NCI-H1694 treated with DMSO at 0.1 percent for 48 hours (cell line): ENCODE data around the gene CRYAB.

Experiments
- DNase-seq: peaks from one replicate; lab custom pipeline; 2025; lab: John Stamatoyannopoulos, UW

CRYAB gene, protein sequence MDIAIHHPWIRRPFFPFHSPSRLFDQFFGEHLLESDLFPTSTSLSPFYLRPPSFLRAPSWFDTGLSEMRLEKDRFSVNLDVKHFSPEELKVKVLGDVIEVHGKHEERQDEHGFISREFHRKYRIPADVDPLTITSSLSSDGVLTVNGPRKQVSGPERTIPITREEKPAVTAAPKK

DNA sequence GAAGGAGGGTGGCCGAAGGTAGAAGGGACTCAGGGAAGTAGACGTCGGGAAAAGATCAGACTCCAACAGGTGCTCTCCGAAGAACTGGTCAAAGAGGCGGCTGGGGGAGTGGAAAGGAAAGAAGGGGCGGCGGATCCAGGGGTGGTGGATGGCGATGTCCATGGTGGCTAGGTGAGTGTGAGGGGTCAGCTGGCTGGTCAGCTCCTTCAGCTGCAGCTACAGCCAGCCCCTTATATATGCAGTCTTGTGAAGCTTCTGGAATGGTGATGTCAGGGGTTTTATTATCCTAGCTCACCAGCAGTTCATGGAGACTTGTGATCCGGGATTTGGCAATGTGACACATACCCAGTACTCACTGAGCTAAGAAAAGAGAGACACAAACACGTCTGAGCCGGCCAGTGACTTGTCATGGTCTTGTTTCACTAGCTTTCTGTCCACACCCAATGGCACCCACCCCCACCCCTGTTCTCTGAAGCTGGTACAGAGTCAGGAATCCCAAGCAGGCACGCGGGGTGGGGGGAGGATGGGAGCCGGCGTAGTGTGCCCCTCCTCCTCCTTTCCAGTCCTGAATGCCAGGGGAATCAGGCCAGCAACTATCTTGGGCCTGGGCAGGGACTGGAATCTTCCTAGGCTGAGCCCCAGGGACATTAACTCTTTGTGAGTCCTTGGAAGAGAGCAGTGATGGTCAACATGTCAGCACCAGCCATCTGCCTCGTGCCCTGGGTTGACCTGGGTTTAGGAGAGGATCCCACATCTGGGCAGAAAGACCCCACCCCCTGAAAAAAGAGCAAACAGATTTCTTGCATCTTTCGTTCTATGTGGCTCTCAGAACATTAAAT lies at the start of gene CRYAB:
CRYAB (minus strand) TSS at position 208 of the 839 bp plus-strand sequence; CDS start at position 162, 46 bp downstream.
- DNase-seq, result no peak

DNA sequence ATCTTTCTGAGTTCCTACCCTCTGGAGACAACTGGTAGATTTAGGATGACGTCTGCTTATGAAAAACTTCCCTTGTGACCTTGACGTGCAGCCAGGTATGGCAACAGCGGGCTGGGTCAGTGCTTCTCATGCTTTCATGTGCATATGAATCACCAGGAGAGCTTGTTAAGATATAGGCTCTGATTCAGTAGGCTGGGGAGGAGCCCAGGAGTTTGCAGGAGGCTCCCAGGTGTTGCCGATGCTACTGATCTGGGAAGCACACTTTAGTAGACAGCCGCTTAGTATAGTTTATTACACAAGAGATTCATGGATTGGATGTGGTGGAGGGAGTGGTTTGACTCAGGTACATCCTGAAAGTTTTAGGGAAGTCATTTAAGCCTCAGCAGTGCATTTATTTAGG lies 49.3 kb upstream of the CRYAB start:
- DNase-seq, result no peak

DNA sequence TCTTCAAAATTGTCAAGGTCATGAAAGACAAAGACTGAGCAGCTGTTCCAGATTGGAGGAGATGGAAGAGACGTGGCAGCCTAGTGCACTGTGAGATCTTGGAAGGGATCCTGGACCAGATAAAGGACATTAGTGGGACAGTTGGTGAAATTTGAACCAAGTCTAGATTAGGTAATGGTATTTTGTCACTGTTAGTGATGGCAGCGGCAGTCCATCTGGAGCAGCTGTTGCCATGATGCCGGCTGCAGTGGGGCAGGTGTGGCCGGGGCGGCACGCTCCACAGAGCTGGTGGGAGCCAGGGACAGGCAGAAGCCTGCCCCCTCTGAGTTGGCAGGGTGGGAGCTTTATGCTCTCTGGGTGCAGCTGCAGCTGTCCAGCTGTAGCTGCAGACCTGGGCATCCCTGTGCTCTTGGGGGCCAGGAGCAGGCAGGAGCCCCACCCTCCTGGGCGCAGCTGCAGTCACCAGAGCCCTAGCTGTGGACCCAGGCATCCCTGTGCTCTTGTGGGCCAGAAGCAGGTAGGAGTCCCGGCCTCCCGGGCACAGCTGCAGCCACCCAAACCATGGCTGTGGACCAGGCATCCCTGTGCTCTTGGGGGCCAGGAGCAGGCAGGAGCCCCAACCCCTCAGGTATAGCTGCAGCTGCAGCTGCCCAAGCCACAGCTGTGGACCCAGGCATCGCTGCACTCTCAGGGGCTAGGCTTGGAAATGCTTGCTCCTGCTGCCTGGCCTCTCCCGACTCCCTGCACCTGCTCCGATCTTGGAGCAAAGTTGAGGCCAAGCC lies 46.3 kb upstream of the CRYAB start:
- DNase-seq, result peak; percentile 30

- DNase-seq, result no peak
Observed at GRCh38 chr11:111954154-111954553, 42.6 kb upstream of the CRYAB start.

GRCh38 chr11:111951565-111951964 lies 40.0 kb upstream of the CRYAB start:
- no peak for DNase-seq

DNA sequence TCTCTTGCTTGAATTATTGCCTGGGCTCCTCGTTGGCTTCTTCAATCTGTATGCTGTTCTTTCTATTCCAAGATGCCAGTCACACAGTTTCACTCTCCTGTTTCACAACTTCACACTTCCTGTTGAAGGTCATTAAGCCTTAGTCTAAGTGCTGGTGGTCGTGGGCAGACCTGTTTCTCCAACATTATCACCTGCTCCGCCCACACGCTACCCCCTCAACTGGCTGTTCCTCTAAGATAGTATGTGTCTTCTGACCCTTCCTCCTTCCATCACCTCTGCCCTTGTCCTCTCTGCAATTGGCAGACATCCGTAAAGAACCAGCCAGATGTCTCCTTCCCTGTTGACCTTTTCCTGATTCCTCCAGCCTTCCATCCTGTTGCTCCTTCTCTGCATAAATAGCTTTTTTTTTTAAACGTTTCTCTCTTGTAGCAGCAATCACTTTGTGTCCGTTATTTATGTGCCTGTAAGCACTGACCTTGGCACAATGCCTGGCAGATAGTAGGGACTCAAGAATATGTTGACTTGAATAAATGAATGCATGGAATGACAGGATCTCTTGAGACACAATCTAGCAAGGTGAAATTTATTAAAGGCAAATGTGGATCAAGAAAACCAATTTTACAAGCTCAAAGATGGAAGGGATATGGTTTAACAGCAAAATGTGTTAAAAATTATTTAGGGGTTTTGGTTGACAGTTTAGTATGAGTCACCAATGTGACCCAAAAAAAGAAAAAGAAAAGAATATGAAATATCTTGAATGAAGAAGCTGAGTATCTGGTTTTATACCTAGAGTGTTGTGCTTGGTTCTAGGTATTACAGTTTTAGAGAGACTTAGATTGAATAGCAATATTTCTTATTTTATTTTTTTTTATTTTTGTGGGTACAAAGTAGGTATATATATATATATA lies 38.2 kb upstream of the CRYAB start:
- no peak for DNase-seq

DNA sequence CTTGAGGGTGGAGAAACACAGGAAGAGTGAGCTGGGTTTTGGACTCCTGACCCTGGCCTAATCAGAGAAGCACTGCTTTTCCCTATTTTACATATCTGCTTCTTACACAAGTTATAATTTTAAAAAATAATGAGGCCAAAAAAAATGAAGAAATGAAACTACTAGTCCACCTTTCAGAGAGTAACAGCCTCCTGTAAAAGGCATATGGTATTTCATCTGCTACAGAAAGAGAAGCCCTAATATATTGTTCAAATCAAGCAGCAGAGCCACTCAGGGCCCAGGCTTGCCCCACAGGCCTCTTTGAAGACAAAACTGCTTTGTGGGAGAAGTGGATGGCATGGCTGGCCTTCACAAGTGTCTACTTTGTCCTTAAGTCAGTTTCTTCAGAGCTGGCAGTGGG lies 35.6 kb upstream of the CRYAB start:
- DNase-seq, result no peak

DNA sequence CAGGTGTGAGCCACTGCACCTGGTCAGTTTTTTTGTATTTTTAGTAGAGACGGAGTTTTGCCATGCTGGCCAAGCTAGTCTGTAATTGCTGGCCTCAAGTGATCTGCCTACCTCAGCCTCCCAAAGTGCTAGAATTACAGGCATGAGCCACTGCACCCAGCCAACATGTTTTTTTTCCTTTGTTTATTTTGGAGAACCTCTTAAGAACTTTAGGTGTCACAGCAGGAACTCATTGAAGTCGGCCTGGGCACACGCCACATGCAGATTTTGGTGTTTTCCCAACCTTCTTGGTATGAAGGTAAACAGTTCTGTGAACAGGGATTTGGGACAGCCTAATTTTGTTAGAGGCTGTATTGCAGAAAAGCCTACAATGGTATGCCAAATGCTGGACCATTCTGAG lies 34.9 kb upstream of the CRYAB start:
- no peak for DNase-seq

DNA sequence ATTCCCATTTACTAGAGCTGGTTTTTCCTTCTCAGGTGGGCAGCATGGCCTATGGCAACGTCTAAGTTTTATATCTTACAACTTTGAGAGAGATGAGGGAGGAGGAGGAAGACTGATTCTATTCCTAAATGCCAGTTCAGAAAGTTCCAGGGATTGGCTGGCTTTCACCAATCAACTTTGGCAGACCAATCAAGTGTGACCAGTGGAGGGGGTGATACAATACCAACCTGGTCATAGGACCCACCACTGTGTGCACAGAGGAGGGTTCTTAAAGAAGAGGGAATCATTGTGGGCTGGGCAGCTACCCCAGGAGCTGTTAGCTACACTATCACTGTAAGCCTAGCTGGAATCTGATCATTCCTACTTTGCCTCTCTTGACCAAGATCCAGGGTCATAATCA lies 33.6 kb upstream of the CRYAB start:
- DNase-seq, result no peak

- no peak for DNase-seq
Observed at GRCh38 chr11:111944651-111945051, 33.1 kb upstream of the CRYAB start.

DNA sequence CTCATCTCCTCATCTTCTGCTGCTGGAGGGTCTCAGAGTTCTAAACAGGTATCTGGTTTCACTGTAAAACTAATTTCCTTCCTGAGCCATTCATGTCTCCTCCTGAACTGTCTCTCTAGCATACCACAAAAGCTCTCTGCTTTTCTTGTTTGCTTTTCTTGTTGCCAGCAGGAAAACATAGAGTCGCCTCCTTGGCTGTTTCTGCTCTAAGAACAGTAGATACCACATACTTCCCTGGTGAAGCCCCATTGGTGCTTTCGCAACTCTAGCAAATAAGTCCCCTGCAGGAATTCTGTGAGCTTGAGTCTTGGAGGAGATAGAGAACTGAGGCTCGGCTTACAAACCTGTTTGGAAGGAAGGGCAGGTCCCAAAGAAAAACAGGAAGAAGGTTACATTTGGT lies 32.6 kb upstream of the CRYAB start:
- DNase-seq, result no peak

DNA sequence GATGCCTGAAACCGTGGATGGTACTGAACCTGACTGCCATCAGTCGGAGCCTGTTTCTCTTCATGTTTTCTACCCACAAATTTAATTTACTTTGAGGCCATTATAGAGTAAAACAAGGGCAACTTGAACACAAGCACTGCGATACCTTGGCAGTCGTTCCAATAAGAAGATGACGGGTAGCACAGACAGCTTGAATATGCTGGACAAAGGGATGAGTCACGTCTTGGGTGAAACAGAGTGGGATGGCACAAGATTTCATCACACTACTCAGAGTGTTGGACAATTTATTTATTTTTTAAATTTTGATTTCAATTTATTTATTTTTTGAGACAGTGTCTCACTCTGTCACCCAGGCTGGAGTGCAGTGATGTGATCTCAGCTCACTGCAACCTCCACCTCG lies 31.3 kb upstream of the CRYAB start:
- DNase-seq, result no peak

GRCh38 chr11:111941963-111942362 lies 30.4 kb upstream of the CRYAB start:
- DNase-seq, result peak; percentile 68

DNA sequence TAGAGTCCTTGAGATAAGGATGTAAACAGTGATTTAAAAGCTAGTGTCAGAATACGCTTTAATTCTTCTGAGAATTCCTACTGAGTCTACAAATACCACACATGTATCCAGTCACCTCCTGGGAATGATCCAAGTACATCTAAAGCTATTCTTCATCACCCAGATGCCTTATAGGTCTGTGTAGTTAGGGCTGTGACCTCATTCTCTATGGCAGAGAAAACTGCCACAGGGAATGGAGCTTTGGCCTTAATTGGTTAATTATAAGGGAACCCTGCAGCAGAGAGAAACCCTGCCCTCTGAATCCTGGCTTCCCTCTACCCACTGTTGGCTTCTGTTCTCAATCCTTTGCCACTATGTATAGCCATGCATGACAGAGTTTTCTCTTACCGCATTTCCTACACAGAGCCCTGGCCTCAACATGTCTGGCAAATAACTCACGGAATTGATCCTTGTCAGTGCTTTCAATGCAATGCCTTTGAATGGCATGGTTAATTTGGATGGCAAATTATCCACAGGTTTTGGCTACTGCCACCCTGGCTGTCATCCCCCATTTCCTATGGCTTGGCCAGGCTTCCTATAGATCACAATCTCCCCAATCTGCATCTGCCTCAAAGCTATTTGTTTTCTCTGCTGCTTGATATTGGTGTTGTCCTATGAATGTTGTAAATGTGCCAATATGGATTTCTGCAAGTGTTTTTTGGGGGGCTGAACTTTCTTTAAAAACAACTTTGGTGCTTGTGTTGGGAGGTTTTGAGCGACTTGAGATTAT lies 28.4 kb upstream of the CRYAB start:
- peak; percentile 29 for DNase-seq

DNA sequence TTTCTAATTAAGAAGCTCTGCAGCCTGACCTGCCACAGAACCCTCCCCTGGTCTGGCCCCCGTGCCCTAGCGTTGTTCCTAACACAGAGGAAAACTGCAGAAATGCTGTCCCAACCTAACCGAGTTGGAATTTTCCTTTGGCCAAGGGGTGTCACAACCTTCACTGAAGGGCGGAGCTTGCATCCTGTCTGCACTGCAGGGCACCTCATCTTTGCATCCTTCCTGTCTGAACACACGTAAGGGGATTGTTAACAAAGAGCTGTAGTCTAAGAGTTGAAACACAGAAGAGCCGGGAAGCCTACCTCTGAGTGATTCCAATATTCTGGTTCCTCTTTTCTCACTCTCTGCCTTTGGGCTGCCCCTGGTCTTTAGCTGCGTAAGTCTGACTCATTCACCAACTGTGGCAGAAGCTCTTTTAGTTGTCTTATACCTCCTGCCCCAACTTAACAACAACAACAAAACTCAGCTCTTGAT lies 27.2 kb upstream of the CRYAB start:
- DNase-seq, result no peak

GRCh38 chr11:111937844-111938243 lies 26.3 kb upstream of the CRYAB start:
- DNase-seq, result no peak

- no peak for DNase-seq
Observed at GRCh38 chr11:111937461-111937769, 25.8 kb upstream of the CRYAB start.

DNA sequence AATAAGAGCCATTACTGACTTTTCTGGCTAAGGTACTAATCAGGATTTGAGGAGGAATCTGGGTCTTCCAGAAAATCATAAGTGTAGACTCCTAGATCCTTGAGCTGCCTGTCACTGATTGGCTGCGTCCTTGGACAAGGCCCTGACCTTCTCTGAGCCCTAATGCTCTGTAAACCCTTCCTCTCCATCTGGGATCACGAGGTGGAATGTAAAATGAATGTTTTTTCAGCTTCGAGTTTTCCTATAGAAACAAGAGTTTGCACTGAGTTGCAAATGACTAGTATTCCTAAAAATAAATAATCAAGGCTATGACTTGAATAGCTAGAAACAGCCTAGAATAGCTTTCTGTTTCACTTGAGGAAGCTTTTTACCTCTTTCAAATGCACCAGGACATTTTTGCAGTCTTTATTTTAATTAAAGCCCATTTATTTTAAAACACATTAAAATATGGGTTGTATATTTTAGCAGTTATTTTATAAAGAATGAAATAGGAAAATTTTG lies 24.5 kb upstream of the CRYAB start:
- DNase-seq, result no peak

- DNase-seq, result no peak
Observed at GRCh38 chr11:111935317-111936039, 23.9 kb upstream of the CRYAB start.

DNA sequence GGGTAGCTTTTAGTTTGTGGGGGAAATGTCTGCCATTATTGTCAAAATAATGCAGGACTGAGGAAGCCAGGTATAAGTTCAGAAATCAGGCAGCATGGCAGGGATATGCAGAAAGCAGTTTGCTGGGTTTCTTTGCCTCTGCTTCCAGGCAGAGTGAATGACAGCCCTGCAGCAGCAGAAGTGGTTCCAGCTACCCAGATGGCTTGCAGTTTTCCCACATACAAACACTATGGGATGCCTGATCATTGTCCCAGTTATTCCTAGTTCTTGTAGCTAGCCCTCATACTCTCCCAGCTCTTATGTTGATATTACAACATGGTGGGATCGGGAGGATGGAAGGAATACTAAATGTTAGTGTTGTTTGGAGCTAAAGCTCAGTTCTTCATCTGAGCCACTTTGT lies 22.7 kb upstream of the CRYAB start:
- DNase-seq, result no peak
